ENCODE measurements around the gene MME.

Gene MME

DNA sequence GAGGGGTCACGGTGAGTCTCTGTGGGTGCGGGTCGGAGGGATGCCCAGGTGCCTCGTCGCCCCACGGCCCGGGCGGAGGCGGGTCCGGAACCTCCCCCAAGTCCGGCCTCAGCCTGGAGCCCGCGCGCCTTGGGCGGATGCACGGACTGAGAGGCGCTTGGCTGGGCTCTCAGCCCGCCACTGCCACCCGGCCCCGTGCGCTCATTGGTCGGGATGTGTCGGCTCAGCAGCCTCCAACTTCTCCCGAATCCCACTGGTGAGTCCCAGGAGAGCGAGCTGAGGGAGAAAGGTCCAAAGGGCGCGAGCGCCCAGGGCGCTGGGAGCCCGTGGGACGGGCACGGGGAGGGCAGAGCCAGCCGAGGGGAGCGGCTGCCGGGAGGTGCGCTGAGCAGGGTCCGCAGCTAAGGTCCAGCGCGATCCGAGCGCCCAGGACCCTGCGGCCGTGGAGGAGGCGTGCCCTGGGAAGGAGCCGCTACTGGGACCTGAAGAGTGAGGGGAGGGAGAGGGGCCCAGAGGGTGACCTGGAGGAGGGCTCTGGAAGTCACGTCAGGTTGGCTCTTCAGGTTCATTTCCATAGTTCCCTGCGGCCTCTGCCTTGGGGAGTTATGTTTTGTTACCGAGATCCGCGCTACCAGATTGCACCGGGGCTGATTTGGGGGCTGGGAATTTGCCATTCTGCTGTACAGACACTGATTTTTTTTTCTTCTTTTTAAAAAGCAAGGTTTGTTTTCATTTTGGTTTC is at the start of gene MME:
TSS of gene MME (plus strand) at position 574 of the 742 bp plus-strand sequence. CDS start 3,849 bp downstream, outside the sequence.
- DNase-seq = no peak

DNA sequence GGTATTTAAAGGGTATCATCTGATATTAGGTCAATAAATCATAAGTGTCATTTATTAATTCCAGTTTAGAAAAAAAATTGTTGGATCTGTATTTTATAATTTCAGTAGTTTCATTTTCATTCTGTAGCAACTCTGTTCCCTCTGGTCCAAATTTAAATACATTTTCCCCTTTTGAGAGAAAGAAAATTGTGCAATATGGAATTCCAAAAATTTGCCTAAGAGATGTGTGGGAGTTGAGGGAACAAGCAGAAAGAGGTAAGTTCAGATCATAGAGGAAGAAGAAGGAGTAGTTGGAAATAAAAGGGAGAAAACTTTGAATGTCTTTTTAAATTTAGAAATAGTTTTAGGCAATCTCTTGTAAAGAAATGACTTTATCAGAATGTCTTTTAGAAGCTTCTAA is 48.9 kb upstream of the MME start:
- no peak for DNase-seq

- DNase-seq = no peak
Observed at GRCh38 chr3:155032918-155033317, 47.2 kb upstream of the MME start.

DNA sequence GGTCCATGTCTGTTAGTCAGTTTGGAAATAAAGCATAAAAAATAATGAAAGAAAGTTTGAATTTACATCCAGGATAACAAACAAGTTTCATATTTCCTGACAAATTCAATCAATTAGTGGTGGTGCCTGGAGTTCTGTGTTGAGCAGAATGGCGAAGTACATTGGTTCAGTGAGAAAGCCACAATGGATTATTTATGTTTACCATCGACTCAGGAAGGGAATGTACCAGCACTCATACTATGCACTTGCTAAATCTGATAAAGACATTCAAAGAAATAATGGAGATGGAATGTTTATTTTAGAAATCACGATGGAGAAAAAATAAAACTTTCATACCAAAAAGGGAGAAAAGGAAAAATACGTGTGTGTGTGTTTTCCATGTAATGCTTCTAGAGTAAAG is 45.3 kb upstream of the MME start:
- no peak for DNase-seq

DNA sequence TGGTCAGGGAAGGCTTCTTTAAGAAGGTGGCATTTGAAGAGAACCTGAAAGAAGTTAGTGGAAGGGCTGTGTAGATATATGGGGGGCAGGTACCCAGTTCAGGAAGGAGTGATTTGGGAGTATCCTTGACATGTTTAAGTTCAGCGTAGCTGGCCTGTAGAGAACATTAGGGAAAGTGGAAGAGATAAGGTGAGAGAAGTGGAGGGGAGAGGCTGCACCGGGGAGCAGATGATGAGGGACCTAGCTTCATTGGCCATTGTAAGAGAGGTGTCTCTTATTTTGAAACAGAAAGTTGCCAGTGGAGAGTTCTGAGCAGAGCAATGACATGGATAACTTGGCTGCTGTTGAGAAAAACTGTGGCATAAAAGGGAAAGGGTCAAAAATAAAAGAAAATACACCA is 44.6 kb upstream of the MME start:
- DNase-seq = no peak

GRCh38 chr3:155037508-155038202 is 42.5 kb upstream of the MME start:
- peak; percentile 42 for DNase-seq

- DNase-seq = no peak
Observed at GRCh38 chr3:155038203-155038554, 41.9 kb upstream of the MME start.

- DNase-seq = no peak
Observed at GRCh38 chr3:155046935-155047334, 33.2 kb upstream of the MME start.

- no peak for DNase-seq
Observed at GRCh38 chr3:155047672-155048071, 32.4 kb upstream of the MME start.

DNA sequence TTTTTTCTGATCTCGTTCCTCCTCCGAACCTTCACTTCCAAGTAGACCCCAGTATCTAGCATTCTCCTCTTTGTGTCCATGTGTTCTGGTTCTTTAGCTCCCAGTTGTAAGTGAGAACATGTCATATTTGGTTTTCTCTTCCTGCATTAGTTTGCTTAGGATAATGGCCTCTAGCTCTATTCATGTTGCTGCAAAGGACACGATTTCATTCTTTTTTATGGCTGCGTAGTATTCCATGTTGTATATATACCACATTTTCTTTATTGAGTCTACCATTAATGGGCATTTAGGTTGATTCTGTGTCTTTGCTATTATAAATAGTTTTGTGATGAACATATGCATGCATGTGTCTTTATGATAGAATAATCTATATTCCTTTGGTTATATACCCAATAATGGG is 30.2 kb upstream of the MME start:
- DNase-seq = no peak

- DNase-seq = no peak
Observed at GRCh38 chr3:155052470-155052869, 27.6 kb upstream of the MME start.

GRCh38 chr3:155053756-155054155 is 26.4 kb upstream of the MME start:
- no peak for DNase-seq

DNA sequence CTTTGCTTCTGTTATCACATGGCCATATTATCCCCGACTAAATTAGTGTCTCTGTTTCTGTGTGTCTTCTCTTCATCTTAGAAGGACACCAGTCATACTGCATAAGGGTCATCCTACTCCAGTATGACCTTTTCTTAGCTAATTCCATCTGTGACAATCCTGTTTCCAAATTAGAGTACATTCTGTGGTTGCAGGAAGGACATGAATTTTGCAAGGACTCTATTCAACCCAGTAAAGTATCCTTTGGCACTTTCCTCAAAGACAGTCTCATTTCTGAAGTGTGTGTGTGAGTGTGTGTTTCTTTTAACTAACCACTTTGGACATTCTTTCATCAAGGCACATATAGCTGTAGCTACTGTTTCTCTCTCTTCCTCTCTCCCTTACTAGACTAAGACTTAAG is 15.2 kb upstream of the MME start:
- DNase-seq = no peak

DNA sequence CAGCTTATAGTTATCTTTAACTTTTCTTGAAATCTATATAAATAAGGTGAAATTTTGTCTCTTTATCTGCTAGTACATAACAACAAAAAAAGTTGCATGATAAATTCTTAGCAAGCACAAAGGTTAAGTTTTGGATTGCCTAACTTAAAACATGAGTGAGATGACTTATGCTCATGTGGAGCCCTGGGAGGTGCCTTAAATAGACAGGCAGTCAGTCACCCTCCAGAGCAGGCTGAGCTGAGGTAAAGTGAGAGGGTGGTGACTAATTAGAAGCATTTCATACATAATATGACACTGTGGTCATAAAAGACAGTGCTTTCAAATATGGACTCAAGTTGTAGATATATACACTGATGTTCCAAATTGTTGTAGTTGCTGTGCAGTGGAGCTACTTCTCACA is 14.6 kb upstream of the MME start:
- DNase-seq = no peak

DNA sequence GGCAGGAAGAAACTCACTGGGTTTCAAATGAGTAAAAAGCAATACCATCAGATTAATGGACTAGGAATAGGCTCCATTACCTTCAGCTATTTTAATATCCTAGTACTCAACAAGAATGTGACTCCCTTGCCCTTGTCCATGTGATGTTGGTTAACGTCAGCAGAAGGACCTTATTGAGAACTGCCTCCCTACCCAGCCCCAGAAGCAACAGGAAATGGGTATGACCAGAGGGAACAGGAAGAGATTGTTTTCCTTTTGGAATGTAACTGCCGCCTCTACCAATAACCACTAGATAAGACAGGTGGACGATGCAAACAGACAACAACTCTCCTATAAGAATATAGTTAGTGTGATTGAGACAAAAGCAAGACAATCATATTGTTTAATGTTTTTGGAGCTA is 10.4 kb upstream of the MME start:
- no peak for DNase-seq

- DNase-seq = no peak
Observed at GRCh38 chr3:155070316-155070715, 9.8 kb upstream of the MME start.

- DNase-seq = no peak
Observed at GRCh38 chr3:155070932-155071387, 9.2 kb upstream of the MME start.

- no peak for DNase-seq
Observed at GRCh38 chr3:155075200-155075599, 4.9 kb upstream of the MME start.

GRCh38 chr3:155076888-155077287 is 3.2 kb upstream of the MME start:
- DNase-seq = no peak

GRCh38 chr3:155078711-155079467 is 1.2 kb upstream of the MME start:
- DNase-seq = no peak

- no peak for DNase-seq
Observed at GRCh38 chr3:155079468-155079745, 712 bp upstream of the MME start.

GRCh38 chr3:155080692-155081091 is 573 bp downstream of the MME start:
- no peak for DNase-seq

- no peak for DNase-seq
Observed at GRCh38 chr3:155083313-155083905, 3.3 kb downstream of the MME start.

GRCh38 chr3:155084567-155084966 is 4.4 kb downstream of the MME start:
- DNase-seq = no peak
